COLO829 (cell line): ENCODE data around the gene NOS3.

Experiments
- DNase-seq: peaks from one replicate; pipeline ENCODE4 v3.0.0; 2012; ENCODE audit warnings: low spot score

Gene NOS3

DNA sequence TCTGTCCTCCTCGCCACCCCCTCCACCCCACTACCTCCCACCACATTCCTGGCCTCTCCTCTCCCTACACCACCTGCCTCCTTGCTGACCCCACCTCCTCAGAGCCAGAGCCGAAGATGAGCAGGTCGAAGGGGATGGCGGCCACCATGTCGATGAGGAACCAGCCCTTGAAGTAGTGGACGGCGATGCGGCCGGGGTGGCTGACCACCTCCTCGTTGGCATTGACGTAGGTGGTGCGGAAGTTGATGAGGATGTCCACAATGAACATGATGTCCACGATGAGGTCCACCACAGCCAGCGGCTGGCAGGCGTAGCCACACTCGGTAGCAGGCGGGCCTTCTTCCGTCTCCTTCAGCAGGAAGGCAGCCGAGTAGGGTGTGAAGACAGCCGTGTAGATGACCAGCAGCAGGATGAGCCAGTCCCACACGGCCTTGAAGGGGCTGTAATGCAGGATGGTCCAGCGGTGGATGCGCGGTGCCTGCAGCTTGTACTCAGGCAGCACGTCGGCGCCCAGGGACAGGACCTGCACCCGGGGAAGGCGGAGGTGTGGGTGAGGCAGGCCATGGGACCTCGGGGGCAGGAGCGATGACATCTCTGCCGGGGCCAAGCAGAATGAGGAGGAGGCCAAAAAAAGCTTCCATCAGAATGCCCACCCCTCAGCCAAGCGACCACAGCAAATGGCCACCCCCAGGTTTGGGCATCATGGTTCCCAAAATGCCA lies 38.3 kb upstream of the NOS3 start:
- no peak for DNase-seq

DNA sequence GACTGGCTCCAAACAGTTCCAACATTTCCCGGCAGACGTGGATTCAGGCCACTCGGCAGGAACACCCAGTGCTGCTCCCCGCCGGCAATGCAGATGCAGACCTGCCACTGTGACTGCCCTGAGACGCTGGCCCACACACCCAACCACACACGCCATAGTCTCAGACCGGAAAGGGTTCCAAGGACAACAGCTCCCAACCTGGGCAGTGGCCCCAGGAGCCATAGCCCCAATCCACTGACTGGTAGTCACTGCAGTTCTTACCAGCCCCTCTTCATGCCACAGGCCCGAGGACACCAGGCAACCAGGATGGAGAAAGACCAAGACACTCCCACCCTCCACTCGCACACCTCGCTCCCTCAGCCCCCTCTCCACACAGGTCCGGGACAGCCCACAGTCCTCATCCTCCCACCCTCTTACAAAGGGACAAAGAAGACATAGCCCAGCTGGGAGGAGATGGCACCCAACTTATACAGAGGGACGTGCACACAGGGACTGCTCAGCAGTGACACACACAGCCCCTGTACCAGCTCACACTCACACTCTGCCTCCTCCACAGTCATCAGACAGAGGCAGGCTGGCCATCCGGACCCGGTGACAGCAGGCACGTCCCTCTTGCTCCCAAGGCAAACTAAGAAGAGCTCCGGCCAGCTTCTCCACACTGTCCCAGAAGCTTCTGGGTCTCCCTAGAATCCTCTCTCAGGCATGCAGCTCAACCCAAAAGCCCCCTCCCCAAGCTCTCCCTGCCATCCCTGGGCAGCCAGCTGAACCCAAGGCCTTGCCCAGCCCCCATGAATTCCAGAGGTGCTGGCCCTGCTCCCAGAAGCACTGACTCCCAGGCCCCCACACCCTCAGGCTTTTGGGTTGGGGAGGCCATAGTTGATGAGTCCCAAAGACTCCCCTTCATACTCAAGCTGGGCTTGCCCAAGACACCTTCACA lies 37.5 kb upstream of the NOS3 start:
- DNase-seq = no peak

DNA sequence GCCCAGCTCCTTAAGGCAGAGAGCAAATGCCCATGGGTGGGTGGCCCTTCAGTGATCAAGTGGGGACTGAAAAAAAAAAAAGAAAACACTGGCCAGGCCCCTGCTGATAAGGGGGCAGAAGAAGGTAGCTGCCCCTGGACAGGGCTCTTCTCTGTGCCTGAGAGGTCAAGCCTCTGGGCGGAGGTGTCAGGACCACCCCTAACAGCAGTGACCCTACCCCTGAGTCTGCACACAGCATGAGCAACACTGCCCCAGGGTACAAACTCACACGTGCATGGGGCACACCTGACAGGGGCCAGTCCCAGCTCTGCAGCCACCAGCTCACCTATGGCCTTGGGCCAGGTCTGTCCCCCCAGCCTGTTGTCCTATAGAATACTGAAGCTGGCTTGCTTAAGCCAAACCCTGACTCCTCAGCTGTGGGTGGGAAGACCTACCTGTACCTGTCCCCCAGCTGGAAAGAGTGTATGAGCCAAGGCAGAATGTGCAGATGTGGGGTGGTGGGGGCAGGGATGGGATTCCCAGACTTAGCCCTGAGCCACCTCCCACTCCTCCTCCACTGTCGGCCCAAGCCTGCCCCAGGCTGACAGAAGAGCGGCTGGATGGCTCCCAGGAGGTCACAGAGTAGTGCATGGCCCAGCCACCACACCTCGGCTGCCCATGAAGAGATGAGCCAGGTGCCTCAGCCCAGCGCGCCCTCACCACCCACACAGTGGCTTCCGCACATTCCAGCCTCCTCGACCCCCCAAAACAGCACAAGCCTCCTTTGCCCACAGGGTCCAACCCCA lies 36.4 kb upstream of the NOS3 start:
- DNase-seq = no peak

DNA sequence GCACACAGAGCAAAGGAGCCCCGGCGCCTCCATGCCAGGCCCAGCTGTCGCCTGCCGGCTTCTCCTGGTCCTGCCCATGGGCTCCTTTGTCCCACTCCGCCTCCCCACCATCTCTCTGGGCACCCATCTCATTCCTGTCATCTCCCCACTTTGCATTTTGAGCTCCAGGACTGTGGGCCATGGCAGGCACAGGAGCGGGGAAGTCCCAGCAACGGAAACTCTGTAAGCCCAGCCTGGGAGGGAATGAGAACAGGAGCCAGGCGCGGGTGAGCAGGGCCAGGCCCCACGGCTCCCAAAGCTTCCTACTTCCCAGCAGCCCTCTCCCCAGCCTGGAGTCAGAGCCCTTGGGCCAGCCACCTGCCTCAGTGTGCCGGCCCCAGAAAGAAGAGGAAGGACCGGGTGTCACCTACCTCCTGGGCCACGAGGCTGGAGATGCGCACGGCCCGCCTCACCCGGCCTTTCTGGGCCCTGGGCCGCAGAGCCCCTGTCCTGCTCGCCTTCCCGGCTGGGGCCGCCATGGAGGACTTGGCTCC lies 35.8 kb upstream of the NOS3 start:
- no peak for DNase-seq

DNA sequence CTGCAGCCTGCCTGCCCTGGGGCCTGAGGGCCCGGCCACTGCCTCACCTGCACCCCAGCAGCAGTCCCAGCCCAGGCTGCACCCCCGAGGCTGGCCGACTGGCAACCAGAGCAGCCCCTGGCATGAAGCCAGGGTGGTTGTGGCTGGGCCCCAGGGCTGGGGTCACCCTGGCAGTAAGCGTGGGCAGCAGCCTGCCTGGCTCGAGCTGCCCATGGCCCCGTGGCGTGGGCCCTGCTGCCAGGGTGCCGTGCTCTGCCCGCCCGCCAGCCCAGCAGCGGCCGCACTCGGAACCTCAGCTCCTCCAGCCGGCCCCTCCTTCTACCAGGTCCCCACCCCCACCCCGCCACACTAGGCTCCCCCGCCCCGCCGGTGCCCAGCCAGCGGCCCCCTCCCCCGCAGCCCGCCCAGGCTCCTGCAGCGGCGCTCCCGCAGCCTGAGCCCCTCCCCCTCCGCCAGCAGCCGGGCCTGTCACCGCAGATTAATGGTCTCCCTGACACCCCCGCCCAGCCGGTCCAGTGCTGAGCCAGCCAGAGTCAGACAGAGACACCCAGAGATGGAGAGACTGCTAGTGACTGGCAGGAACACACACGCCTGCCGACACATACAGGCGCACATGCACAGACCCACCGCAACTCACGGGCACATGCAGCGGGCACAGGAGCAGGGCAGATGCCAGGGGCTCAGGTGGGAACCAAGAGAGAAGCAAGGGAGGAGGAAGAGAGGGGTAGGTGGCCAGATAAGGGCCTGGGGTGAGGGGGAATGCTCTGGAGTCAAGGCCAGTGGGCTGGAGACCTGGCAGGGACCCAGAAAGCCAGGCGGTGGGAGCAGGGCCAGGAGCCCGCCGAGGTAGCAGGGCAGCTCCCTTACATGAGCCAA lies 35.1 kb upstream of the NOS3 start:
- no peak for DNase-seq

DNA sequence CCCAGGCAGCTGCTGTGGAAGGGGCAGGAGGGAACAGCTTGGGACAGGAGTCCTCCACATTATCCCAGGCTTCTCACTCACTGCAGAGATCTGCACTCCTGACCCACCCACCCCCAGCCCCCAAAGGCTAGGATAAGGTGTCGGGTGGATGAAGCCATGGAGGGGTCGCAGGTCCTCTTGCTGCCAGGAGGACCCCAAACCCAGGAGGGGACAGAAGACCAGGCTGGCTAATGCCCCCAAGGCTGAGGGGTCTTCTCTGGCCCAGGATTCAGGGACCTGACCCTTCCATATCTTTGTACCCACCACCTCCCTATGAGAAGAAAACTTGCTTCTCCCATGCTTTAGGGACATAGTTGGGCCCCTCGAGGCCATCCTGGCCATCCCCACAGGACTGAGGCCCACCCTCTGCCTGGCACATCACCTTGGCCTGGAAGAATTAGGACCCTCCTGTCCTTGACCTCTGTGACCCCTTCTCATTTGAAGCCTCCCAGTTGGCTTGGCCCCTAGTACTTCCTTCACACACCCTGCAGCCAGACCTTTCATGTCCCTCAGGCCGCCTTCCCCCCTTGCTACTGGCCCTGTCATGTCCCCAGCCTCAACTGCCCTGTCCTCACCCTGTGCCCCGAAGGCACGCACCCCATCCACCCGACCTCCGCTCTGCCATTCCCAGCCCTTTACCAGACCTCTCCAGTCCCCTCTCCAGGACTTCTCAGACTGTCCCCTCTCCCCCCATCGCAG lies 34.3 kb upstream of the NOS3 start:
- no peak for DNase-seq

DNA sequence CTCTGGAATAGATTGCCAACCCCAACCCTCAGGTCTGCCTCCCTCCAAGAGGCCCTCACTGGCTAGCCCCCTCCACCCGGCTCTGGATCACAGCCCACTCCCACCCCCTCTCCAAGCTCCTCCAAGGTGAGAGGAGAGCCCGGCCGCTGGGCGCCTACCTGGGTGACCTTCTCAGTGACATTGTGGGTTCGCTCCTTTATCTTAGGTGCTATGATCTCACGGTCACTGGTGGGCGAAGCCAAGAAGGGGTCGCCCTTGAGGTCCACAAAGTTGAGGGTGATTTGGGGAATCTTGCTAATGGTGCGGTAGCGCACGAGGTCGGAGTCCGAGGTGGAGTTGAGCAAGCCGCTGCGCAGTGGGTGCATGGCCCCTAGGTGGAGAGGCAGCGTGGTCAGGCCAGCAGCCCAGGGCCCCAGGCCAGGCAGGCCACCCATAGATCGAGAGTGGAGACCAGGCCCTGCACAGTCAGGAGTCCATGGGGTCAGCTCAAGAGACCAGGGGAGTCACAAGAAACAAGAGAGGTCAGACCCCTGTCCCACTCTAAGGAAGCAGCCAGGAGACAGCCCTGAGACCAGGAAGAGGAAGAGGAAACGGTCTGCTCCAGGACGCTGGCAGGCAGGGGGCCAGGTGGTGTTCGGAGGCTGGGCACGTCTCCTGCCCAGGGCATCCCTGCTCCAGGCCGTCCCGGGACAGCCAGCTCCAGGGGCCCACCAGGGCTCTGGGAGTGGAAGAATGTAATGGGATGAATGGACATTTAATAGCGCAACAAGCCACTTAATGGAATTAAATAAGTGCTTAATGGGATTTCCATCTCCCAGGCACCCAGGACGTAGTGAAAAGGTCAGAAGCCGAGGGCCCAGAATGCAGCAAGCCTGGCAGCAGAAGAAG lies 33.4 kb upstream of the NOS3 start:
- no peak for DNase-seq

DNA sequence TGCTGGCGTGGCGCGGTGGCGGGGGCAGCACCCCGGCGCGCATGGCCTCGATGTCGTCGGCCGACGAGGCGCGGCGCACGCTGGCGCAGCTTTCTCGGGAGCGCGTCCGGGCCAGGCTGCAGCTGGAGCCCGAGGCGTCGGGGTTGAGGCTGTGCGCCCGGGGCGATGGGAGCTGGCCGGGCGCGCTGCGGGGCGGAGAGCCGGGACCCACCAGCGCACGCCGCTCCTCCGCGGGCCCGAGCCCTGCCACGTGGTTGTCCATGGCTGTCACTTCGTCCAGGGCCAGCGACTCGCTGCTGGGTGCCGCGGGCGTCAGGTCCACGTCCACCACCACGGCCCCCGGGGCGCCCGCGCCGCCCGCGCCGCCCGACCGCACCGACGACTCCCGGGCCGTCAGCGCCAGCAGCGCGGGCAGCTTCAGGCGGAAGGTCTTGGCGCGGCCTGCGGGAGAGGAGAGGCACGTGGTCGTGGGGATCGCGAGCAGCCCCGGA lies 32.7 kb upstream of the NOS3 start:
- no peak for DNase-seq

DNA sequence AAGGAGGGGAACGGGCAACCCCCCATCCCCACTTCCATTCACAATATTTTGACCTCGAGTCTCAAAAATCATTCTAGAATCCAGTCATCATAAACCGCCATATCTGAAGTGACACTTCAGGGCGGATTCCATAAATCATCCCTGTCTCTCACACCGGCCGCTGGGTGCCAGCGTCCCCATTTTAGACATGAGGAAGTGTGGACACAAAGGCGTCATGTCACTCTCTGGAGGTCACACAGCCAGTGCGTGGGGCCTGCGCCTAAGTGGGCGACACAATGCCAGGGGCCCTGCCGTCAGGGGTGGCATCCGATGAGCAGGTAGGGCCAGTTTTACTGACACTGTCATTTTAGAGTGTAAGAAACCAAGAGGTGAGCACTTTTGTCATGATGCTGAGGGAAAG lies 32.2 kb upstream of the NOS3 start:
- DNase-seq = no peak

DNA sequence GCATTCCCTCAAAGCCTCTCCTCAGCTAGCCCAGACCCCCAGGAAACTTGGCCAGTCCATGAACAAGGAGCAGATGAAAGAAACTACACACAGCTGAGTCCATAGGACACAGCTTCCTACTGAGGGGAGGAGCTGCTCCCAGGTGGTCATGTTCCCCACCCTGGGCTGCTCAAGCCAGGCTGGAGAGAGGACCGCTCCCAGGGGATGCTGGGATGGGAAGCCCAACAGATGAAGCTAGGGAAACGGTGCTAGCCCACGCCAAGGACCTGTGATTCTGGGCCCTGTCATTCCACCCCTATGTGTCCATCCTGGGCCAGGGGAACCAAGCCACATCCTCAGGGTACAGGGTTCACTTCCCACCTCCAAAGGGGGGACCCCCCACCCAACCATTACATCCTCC lies 31.7 kb upstream of the NOS3 start:
- DNase-seq = no peak

DNA sequence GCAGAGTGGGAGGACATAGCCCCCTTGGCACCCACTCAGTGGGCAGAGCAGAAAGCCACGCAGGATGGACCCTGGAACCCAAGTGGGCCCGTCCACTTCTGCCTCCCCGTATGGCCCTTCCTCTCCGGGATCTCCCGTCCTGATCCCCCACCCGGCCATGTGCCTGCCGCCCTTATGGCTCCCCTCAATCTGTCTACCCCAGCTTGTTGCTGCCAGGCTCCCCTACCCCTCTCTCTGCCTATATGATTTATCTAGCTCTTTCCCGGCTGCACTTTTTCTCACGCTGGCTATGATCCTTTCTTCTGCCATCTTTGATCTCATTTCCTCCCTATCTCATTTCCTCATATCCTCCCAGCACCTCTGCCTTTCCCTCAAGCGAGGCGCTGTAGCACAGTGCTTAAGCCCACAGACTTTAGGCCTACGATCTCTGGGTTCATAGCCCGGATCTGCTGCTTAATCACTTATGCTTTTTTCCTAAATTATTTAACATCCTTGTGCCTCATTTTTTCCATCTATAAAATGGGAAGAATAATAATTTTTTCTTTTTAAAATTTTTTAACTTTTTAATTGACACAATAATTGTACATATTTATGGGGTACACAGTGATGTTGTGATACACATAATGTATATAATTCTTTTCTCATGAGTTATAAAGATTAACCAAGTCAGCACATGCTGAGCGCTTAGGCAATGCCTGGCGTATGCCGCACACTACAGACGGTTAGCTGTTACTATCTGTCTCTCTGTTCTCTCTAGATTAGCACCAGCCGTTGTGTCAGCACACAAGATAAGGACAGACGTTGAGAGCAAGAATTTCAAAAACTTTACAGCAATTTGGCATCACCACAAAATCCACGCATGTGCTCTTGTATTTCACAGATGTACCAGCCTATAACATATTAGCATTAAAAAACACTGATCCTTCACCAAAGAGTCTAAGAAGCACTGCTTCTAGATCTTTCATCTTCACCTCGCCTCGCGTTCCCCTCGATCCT lies 30.8 kb upstream of the NOS3 start:
- DNase-seq = no peak

DNA sequence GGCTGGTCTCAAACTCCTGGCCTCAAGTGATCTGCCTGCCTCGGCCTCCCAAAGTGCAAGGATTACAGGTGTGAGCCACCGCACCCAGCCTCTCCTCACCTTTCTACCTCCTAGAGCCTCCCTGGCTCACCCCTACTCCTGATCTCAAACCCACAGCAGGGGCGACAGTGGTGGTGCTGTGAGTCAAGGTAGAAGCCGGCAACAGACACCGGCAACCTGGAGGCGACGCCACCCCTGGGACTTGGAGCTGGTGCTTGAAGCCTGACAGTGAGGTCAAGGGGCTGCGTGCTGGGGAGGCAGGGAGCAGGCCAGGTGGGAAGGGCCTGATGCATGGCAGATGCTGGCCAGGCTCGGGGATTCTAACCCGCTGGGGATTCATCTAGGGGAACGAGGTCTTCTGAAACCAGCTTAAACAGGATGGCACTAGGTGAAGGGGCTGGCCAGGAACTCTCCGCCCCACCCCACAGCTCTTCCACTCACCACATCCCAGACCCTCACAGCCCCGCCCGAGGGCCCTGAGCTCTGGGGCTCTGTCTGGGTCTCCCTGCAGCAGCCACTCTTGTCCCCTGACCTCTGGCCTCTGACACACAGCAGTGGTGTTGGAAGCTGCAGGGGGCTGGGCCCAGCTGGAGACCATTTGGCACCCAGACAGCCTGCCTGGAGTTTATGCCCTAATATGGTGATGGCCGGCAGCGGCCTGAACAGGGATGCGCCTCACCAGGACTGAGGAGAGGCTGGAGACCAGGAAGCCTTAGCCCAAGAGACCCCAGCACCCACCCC lies 29.1 kb upstream of the NOS3 start:
- no peak for DNase-seq

DNA sequence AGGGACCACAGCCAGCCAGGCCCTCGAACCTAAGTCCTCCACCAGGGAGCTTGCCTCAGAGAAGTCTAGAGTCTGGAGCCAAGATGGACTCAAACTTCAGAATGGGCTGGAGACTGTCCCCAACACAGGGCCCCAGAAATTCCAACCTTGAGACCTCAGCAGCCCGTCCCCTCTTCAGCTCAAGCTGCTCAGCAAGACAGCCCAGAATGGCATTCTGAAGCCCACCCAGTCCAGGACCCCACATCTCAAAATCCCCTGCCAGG lies 28.6 kb upstream of the NOS3 start:
- DNase-seq = no peak

DNA sequence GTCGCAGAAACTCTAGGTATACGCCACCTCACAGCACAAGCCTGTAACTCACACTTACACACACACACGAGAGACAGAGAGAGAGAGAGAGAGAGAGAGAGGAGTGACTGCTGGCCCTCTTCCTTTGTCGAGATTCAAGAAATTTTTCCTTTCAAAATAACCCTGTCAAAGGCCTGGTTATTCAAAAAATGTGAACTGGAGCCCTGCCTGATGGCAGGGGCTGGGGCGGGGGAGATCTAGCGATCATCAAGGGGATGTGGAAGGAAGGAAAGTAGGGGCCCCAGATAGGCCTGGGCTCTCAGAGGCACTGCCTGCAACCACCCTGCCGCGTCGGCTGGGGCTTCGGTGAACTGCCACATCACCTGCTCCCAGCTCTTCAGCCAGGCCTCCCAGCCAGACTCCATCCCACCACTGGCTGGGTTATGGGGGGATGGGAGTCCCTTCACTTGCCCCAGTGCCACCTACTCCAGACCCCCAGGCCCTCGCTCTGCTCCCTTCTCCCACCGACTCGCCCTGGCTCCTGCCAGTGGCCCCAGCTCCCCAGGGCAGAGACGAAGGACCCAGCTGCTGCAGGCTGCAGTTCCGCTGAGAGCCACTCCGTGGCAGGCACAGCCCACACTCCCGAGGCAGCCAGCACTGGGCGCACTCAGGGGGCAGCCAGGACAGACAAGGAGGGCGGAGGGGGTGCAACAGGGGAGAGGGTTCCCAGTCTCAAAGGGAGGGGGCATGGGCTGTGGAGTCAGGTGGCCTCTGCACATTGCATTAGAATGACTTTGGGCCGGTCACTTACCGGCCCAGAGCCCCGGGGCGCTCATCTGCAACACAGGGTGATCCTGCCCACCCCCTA lies 28.0 kb upstream of the NOS3 start:
- peak; percentile 80 for DNase-seq

DNA sequence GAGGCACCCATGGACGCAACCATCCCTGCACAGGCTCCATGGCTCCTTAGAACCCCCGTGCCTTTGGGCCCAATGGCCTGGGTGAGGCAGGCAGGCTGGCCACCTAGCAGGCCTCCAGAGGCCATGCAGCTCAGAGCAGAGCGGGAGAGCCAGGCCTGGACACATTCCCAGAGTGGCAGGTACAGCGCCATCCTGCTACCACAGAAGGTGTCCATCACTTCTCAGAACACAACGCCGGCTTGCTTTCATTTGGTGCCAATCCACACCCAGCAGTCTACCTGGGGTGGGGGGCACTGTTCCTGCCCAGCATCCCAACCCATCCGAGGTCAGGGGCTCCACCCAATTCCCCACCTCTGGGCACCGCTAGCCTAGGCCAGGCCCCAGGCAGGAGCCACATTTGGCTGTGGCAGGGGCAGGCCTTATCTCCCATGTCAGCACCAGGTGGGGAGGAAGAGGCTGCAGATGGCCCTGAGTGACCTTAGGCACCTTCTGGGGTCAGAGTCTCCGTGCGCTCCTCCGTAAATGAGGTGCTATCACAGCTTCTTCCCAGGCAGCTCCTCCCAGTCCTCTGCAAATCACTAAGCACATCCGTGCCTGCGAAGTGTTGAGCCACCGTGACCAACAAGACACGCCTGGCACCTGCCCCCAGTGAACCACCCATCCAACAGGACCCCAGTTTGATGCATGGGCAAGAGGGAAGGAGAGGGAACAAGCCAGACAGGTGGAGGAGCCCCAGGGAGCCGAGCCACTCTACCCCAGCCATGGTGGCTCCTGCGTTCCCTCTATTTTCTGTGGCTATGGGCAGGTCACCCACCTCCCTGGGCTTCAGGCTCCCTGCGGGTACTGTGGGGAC lies 26.9 kb upstream of the NOS3 start:
- no peak for DNase-seq

DNA sequence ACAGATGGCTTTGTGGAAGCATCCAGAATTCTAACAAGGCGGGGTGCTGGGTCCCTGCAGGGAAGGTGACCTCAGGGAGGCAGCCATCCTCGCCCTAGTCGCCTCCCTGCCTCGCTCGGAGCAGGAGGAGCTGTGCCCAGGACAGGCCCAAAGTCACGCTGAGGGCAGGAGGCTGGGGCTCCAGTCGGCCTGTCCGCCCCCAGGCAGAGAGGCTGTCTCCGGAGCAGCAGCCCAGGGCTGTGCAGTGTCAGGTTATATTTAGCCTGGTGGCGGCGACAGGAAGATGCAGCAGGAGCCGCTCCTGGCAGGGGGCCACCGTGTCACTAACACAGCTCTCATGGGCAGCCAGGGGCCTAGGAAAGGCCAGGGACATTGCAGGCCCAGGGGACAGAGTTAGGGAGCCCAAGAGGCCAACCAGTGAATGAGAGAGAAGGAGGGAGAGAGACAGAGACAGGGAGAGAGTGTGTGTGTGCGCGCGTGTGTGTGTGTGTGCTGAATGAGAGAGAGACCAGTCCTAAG lies 26.2 kb upstream of the NOS3 start:
- no peak for DNase-seq
